ENCODE results near the gene LGALS9C.
"Not testable (repeated sequence)": the region's sequence is repeated elsewhere in the genome, so short reads cannot be mapped to it uniquely, and the experiment has no call there.

LGALS9C gene

GRCh38 chr17:18459035-18459434 is 17.6 kb upstream of the LGALS9C start:
- not testable (repeated sequence) for H3K36me3 ChIP-seq (ENCODE audit: insufficient read depth); H3K4me3 ChIP-seq (IDR thresholded peaks at IDR 0.05; ENCODE audit: insufficient read depth, low read depth, low read length); H4K20me1 ChIP-seq (ENCODE audit: insufficient read depth); H3K9ac ChIP-seq; H3K79me2 ChIP-seq (ENCODE audit: insufficient read depth, low read depth); H3K27ac ChIP-seq; H3K4me2 ChIP-seq; H2AFZ ChIP-seq (ENCODE audit: low read depth); H3K4me1 ChIP-seq (ENCODE audit: low read depth, poor library complexity, severe bottlenecking); H3K27me3 ChIP-seq (ENCODE audit: insufficient read depth, low read depth)

GRCh38 chr17:18463831-18464502 is 12.6 kb upstream of the LGALS9C start:
- not testable (repeated sequence) for H4K20me1 ChIP-seq (ENCODE audit: insufficient read depth); H3K9ac ChIP-seq; H3K27ac ChIP-seq; H3K4me1 ChIP-seq (ENCODE audit: low read depth, poor library complexity, severe bottlenecking); H3K27me3 ChIP-seq (ENCODE audit: insufficient read depth, low read depth); H3K4me3 ChIP-seq (IDR thresholded peaks at IDR 0.05; ENCODE audit: insufficient read depth, low read depth, low read length); H3K4me2 ChIP-seq; H2AFZ ChIP-seq (ENCODE audit: low read depth); H3K79me2 ChIP-seq (ENCODE audit: insufficient read depth, low read depth); H3K36me3 ChIP-seq (ENCODE audit: insufficient read depth)

- not testable (repeated sequence) for H3K9ac ChIP-seq; H3K27me3 ChIP-seq (ENCODE audit: insufficient read depth, low read depth); H3K36me3 ChIP-seq (ENCODE audit: insufficient read depth); H3K79me2 ChIP-seq (ENCODE audit: insufficient read depth, low read depth); H3K4me3 ChIP-seq (IDR thresholded peaks at IDR 0.05; ENCODE audit: insufficient read depth, low read depth, low read length); H3K4me2 ChIP-seq; H2AFZ ChIP-seq (ENCODE audit: low read depth); H3K4me1 ChIP-seq (ENCODE audit: low read depth, poor library complexity, severe bottlenecking); H4K20me1 ChIP-seq (ENCODE audit: insufficient read depth); H3K27ac ChIP-seq
Observed at GRCh38 chr17:18466250-18466983, 10.2 kb upstream of the LGALS9C start.

GRCh38 chr17:18467001-18467400 is 9.6 kb upstream of the LGALS9C start:
- H3K4me2 ChIP-seq; H3K79me2 ChIP-seq (ENCODE audit: insufficient read depth, low read depth); H3K4me1 ChIP-seq (ENCODE audit: low read depth, poor library complexity, severe bottlenecking): not testable (repeated sequence)

GRCh38 chr17:18468472-18469171 is 8.0 kb upstream of the LGALS9C start:
- H2AFZ ChIP-seq (ENCODE audit: low read depth); H3K4me3 ChIP-seq (IDR thresholded peaks at IDR 0.05; ENCODE audit: insufficient read depth, low read depth, low read length); H4K20me1 ChIP-seq (ENCODE audit: insufficient read depth); H3K9ac ChIP-seq; H3K79me2 ChIP-seq (ENCODE audit: insufficient read depth, low read depth); H3K27me3 ChIP-seq (ENCODE audit: insufficient read depth, low read depth); H3K4me2 ChIP-seq; H3K36me3 ChIP-seq (ENCODE audit: insufficient read depth); H3K27ac ChIP-seq; H3K4me1 ChIP-seq (ENCODE audit: low read depth, poor library complexity, severe bottlenecking): not testable (repeated sequence)

More at GRCh38 chr17:18467001-18467400, 9.6 kb upstream of the LGALS9C start:
- H4K20me1 ChIP-seq (ENCODE audit: insufficient read depth); H3K27me3 ChIP-seq (ENCODE audit: insufficient read depth, low read depth); H3K36me3 ChIP-seq (ENCODE audit: insufficient read depth); H2AFZ ChIP-seq (ENCODE audit: low read depth); H3K9ac ChIP-seq; H3K27ac ChIP-seq; H3K4me3 ChIP-seq (IDR thresholded peaks at IDR 0.05; ENCODE audit: insufficient read depth, low read depth, low read length): not testable (repeated sequence)

- H2AFZ ChIP-seq (ENCODE audit: low read depth); H3K4me3 ChIP-seq (IDR thresholded peaks at IDR 0.05; ENCODE audit: insufficient read depth, low read depth, low read length); H4K20me1 ChIP-seq (ENCODE audit: insufficient read depth); H3K27me3 ChIP-seq (ENCODE audit: insufficient read depth, low read depth); H3K4me1 ChIP-seq (ENCODE audit: low read depth, poor library complexity, severe bottlenecking); H3K27ac ChIP-seq; H3K4me2 ChIP-seq; H3K79me2 ChIP-seq (ENCODE audit: insufficient read depth, low read depth); H3K9ac ChIP-seq; H3K36me3 ChIP-seq (ENCODE audit: insufficient read depth): not testable (repeated sequence)
Observed at GRCh38 chr17:18469837-18470236, 6.8 kb upstream of the LGALS9C start.

GRCh38 chr17:18470345-18470930 is 6.2 kb upstream of the LGALS9C start:
- H3K36me3 ChIP-seq (ENCODE audit: insufficient read depth); H3K79me2 ChIP-seq (ENCODE audit: insufficient read depth, low read depth); H2AFZ ChIP-seq (ENCODE audit: low read depth); H3K4me3 ChIP-seq (IDR thresholded peaks at IDR 0.05; ENCODE audit: insufficient read depth, low read depth, low read length); H3K27me3 ChIP-seq (ENCODE audit: insufficient read depth, low read depth); H3K27ac ChIP-seq; H3K9ac ChIP-seq; H4K20me1 ChIP-seq (ENCODE audit: insufficient read depth); H3K4me2 ChIP-seq: not testable (repeated sequence)
- H3K4me1 ChIP-seq (ENCODE audit: low read depth, poor library complexity, severe bottlenecking) = peaks cover 12% of the 10 kb centered on the region

- H3K36me3 ChIP-seq (ENCODE audit: insufficient read depth) = not testable (repeated sequence)
- peaks cover 18% of the 10 kb centered on the region for H3K4me1 ChIP-seq (ENCODE audit: low read depth, poor library complexity, severe bottlenecking)
Observed at GRCh38 chr17:18473967-18474366, 2.6 kb upstream of the LGALS9C start.

GRCh38 chr17:18474754-18475153 is 1.8 kb upstream of the LGALS9C start:
- H3K4me1 ChIP-seq (ENCODE audit: low read depth, poor library complexity, severe bottlenecking) = peaks cover 18% of the 10 kb centered on the region
- not testable (repeated sequence) for H3K4me3 ChIP-seq (IDR thresholded peaks at IDR 0.05; ENCODE audit: insufficient read depth, low read depth, low read length)

More at GRCh38 chr17:18473967-18474366, 2.6 kb upstream of the LGALS9C start:
- H3K4me3 ChIP-seq (IDR thresholded peaks at IDR 0.05; ENCODE audit: insufficient read depth, low read depth, low read length); H4K20me1 ChIP-seq (ENCODE audit: insufficient read depth); H3K4me2 ChIP-seq; H3K27ac ChIP-seq; H3K79me2 ChIP-seq (ENCODE audit: insufficient read depth, low read depth); H3K9ac ChIP-seq; H3K27me3 ChIP-seq (ENCODE audit: insufficient read depth, low read depth); H2AFZ ChIP-seq (ENCODE audit: low read depth): not testable (repeated sequence)

GRCh38 chr17:18477367-18477766 is 778 bp downstream of the LGALS9C start:
- H3K27ac ChIP-seq; H2AFZ ChIP-seq (ENCODE audit: low read depth); H3K79me2 ChIP-seq (ENCODE audit: insufficient read depth, low read depth); H3K9ac ChIP-seq; H4K20me1 ChIP-seq (ENCODE audit: insufficient read depth); H3K27me3 ChIP-seq (ENCODE audit: insufficient read depth, low read depth); H3K4me2 ChIP-seq; H3K36me3 ChIP-seq (ENCODE audit: insufficient read depth); H3K4me3 ChIP-seq (IDR thresholded peaks at IDR 0.05; ENCODE audit: insufficient read depth, low read depth, low read length): not testable (repeated sequence)
- peaks cover 18% of the 10 kb centered on the region for H3K4me1 ChIP-seq (ENCODE audit: low read depth, poor library complexity, severe bottlenecking)

More at GRCh38 chr17:18474754-18475153, 1.8 kb upstream of the LGALS9C start:
- H3K36me3 ChIP-seq (ENCODE audit: insufficient read depth); H3K4me2 ChIP-seq; H4K20me1 ChIP-seq (ENCODE audit: insufficient read depth); H3K79me2 ChIP-seq (ENCODE audit: insufficient read depth, low read depth); H3K9ac ChIP-seq; H3K27ac ChIP-seq; H2AFZ ChIP-seq (ENCODE audit: low read depth); H3K27me3 ChIP-seq (ENCODE audit: insufficient read depth, low read depth): not testable (repeated sequence)

All from KMS-11 (cell line).